Measurements from ENCODE around the gene ZNF438. TPM values are rescaled to one million over a fixed set of nuclear protein-coding genes. Genes with fewer than 3 reads are reported as not detected.

Gene ZNF438
- total and polyA plus RNA-seq, 2 of the 13 experiments (the other 11 are each of a cell fraction or from before 2014, with no cell fraction given): 0.75 to 0.83 TPM

- no peaks in the 10 kb centered on the region for H4K20me1 ChIP-seq (ENCODE audit: insufficient read depth, low read length)
- no peak overlapping the region for H3K4me3 ChIP-seq (replicated peaks in 1 of 3; ENCODE audit: insufficient read depth in 1 of 3, low read depth in 2 of 3, low read length in 3 of 3)
- no peaks in the 10 kb centered on the region for H3K79me2 ChIP-seq (ENCODE audit: insufficient read depth, low read length)
- no peak for FAIRE-seq
- no peak overlapping the region for H2AFZ ChIP-seq (ENCODE audit: low read length)
- no peaks in the 10 kb centered on the region for H3K4me1 ChIP-seq (ENCODE audit: insufficient read depth, low read length)
- no peak overlapping the region for H3K9ac ChIP-seq (ENCODE audit: insufficient read depth, low read depth, low read length)
- H3K9me3 ChIP-seq (ENCODE audit: low read length): no peaks in the 10 kb centered on the region
- WGBS (ENCODE audit: low lambda C conversion rate): 47% methylated on average over 2 of the region's 2 CpGs
- H3K27ac ChIP-seq (ENCODE audit: extremely low read length, insufficient read depth, low read length): no peak overlapping the region
- POLR2A ChIA-PET: no interaction called here
- intact Hi-C loops (cut with micrococcal nuclease; ENCODE audit: unreplicated experiment) (no loop called here), in situ Hi-C loops (cut with HindIII; ENCODE audit: extremely low pct_ligation_motif_present, low pct_unique_long_range_greater_than_20kb) (no loop called here)
- TF ChIP-seq ZNF326 (CRISPR knock-in tag; IDR thresholded peaks at IDR 0.05; ENCODE audit: borderline replicate concordance) (no peak), LBX2 (CRISPR knock-in tag; IDR thresholded peaks at IDR 0.05; ENCODE audit: borderline replicate concordance) (no peak), PITX1 (CRISPR knock-in tag; IDR thresholded peaks at IDR 0.05) (no peak), ZNF782 (CRISPR knock-in tag; IDR thresholded peaks at IDR 0.05; ENCODE audit: borderline replicate concordance) (no peak), STAT6 (CRISPR knock-in tag; IDR thresholded peaks at IDR 0.05; ENCODE audit: borderline replicate concordance) (no peak), SP1 (IDR thresholded peaks at IDR 0.05) (no peak), SP1 (CRISPR knock-in tag; IDR thresholded peaks at IDR 0.05) (no peak), ZNF530 (CRISPR knock-in tag; IDR thresholded peaks at IDR 0.05; ENCODE audit: low read depth) (no peak), HOXD1 (CRISPR knock-in tag; IDR thresholded peaks at IDR 0.05) (no peak), ZBTB42 (CRISPR knock-in tag; IDR thresholded peaks at IDR 0.05) (no peak), SNAI1 (CRISPR knock-in tag; IDR thresholded peaks at IDR 0.05; ENCODE audit: borderline replicate concordance) (no peak), PBX3 (CRISPR knock-in tag; IDR thresholded peaks at IDR 0.05; ENCODE audit: borderline replicate concordance) (no peak), GMEB1 (CRISPR knock-in tag; IDR thresholded peaks at IDR 0.05; ENCODE audit: borderline replicate concordance) (no peak), HNF4G (IDR thresholded peaks at IDR 0.05; ENCODE audit: borderline replicate concordance, low read depth, low read length) (no peak), HNF4G (CRISPR knock-in tag; IDR thresholded peaks at IDR 0.05; ENCODE audit: borderline replicate concordance, low read depth) (no peak), MTF2 (CRISPR knock-in tag; IDR thresholded peaks at IDR 0.05; ENCODE audit: borderline replicate concordance) (no peak)
- no peak for DNase-seq (ENCODE audit: low spot score)
- no peak for ATAC-seq
- H3K4me2 ChIP-seq (ENCODE audit: low read depth, low read length): no peak overlapping the region
- CTCF ChIA-PET (ENCODE audit: low intra/inter-chr PET ratio, low total read pairs): no interaction called here
- H3K27me3 ChIP-seq (ENCODE audit: control insufficient read depth in 1 of 2, insufficient read depth in 2 of 2, low read length in 2 of 2): no peaks in the 10 kb centered on the region
- BruUV-seq (replicated peaks): no TSS peak
- no peaks in the 10 kb centered on the region for H3K36me3 ChIP-seq (replicated peaks in 1 of 2; ENCODE audit: control insufficient read depth in 1 of 2, insufficient read depth in 2 of 2, low read length in 2 of 2)
Measured at GRCh38 chr10:30903397-30904138, 128.1 kb downstream of the ZNF438 start.

Measured in HepG2 (cell line).